GM18505 (cell line): ENCODE results near the gene AQP12A.
"Not testable (repeated sequence)": the region's sequence is repeated elsewhere in the genome, so short reads cannot be mapped to it uniquely, and the experiment has no call there.

Experiments
- ATAC-seq: cut with Tn5 transposase; IDR thresholded peaks from one replicate; pipeline ENCODE4 v1.9.1; 2021; ENCODE audit not compliant: unreplicated experiment
- POLR2A ChIP-seq: IDR thresholded peaks from 4 replicates; pipeline ENCODE4 v1.6.1; 2011; ENCODE audit warnings: borderline replicate concordance; ENCODE audit not compliant: insufficient read depth, insufficient read length; ENCODE audit errors: extremely low read depth

AQP12A gene, protein sequence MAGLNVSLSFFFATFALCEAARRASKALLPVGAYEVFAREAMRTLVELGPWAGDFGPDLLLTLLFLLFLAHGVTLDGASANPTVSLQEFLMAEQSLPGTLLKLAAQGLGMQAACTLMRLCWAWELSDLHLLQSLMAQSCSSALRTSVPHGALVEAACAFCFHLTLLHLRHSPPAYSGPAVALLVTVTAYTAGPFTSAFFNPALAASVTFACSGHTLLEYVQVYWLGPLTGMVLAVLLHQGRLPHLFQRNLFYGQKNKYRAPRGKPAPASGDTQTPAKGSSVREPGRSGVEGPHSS

DNA sequence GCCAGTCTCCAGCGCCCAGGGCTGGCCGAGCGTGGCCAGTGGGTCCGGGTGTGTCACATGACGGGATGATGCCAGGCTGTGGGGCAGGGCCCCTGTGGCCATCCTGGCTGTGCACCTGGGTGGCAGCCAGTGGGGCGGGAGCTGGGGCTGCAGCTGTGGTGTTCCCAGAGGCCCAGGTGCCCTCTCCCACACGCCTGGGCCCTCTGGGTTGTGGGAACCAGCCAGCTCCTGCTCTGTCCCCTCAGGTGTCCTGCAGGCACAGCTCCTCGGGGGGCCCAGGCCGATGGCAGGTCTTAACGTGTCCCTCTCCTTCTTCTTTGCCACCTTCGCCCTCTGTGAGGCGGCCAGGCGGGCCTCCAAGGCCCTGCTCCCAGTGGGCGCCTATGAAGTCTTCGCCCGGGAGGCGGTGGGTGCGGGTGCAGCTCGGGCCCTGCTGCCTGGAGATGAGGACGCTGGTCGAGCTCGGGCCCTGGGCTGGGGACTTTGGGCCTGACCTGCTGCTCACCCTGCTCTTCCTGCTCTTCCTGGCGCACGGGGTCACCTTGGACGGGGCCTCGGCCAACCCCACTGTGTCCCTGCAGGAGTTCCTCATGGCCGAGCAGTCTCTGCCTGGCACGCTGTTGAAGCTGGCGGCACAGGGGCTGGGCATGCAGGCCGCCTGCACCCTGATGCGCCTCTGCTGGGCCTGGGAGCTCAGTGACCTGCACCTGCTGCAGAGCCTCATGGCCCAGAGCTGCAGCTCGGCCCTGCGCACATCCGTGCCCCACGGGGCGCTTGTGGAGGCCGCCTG is at the start of gene AQP12A:
Gene AQP12A (plus strand): TSS at position 236 of the 790 bp plus-strand sequence. CDS start 48 bp downstream, at position 284.
- not testable (repeated sequence) for ATAC-seq

GRCh38 chr2:240642061-240642805 is 49.4 kb upstream of the AQP12A start:
- no peak for ATAC-seq
- no peak for TF ChIP-seq POLR2A

DNA sequence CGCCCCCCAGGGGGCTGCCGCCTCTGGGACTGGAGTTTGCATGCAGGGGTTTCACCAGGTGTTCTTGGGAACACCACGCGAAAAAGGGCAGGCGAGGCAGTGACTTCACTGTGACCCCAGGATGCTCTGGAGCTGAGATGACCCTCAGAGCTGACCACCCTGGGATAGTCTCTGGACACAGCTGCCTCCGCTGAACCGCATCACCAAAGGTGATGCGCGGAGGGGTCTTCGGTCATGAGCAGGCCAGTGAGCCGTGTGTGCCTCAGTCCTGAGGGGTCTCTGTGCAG is 48.9 kb upstream of the AQP12A start:
- ATAC-seq: no peak
- no peak for TF ChIP-seq POLR2A

DNA sequence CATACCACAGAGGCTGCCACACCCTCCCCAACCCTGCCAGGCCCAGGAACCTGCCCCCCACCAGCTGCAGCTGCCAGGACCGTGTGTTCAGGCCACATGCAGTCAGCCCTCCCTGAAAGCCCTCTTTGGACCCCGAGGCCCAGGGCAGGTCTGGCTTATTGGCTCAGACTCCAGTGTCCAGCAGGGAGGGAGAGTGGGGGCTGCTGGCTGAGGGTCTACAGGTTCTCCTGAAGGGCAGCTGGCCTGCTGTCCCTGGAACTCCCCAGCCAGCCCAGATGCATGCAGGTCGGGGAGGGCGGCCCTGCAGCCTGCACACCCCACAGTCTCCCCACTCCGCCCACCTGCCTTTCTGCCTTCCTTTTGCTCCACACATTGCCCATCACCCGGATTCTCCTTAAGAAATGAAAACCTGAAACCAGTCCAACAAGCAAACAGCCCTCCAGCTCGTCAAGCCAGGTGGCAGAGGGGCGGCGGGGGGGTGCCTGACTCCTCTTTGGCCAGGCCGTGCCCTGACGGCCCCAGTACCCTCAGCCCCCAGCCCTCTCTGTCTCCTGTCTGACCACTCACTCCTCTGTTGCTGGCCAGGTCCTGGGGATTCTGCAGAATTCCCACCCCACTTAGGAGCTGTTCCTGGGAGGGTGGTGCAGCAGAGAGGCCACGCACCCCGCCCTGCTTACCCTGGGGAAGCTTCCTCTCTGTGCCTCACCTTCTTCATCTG is 48.4 kb upstream of the AQP12A start:
- TF ChIP-seq POLR2A: no peak
- no peak for ATAC-seq

DNA sequence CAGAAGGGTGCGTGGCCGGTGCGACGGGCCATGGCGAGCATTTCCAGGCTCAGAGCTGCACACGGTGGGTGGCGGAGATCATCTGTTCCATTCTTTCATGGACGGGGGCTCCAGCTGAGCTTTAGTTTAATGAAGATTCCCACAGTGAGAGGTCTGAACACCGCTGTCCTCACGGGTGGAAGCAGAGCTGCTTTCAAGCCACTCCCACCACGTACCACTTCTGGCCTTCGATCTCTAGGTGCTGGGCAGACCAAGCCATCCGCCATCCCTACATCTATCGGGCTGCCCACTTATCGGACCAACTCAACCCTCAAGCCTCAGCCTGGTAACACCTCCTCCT is 47.9 kb upstream of the AQP12A start:
- ATAC-seq: no peak
- no peak for TF ChIP-seq POLR2A

DNA sequence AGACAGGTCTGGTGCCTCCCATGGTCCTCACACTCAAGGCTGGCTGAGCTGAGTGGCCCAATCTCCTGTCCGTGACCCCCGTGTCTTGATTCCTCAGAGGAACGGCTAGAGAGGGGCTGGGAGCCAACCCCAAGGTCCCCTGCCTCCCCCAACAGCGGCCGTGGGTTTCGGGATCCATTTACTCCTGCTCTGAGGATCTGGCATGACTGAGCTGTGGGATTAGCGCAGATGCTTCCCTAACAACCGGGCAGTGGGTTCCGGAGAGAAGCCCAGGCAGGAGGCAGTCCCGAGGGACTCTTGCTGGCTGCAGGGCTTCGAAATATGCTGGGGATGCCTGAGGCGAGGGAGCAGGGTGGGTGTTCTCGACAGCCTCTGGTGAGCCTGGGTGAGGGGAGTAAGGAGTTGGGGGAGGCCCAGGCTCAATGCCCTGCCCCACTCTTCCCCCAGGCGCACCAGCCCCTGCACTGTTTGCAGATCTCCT is 47.5 kb upstream of the AQP12A start:
- no peak for ATAC-seq
- no peak for TF ChIP-seq POLR2A

DNA sequence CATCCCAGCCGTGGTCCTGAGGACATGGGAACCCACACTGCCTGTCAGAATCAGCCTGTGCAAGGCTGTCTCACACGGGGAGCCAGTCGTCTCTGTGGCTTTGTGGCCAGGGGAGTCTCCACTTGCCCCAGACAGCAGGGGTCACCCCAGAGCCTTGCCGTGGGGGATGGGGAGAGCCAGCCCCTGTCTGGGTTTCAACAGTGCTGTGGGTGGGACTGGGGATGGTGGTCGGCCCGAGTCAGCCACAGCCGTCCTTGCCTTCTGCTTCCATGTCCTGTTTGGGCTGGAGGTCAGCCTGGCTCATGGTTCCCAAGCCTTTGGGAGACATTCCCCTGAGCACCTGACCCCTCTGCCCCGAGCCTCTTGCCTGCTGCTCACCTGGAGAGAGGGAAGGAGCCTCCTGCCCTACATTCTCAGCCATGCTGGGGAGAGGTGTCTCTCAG is 46.8 kb upstream of the AQP12A start:
- no peak for TF ChIP-seq POLR2A

DNA sequence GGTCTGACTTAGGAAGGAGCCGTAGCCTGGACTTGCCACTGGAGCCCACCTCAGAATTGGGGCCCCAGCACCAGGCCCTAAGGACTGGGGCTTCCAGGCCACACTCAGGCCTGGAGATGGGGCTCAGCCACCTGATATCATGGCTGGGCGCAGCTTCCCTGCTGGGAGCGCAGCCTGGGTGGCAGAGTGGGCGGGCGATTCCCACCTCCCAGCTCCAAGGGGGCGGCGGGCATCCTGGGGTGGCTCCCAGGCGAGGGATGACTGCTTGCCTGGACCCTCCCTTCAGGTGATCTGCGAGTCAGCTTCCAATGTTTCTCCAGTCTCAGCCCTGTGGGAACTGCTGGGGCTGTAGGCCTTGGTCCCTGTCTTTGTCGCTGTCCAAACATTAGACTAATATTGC is 46.3 kb upstream of the AQP12A start:
- no peak for TF ChIP-seq POLR2A

More for the DNA sequence above, 46.8 kb upstream of the AQP12A start:
- ATAC-seq: no peak

GRCh38 chr2:240645801-240646175 is 45.9 kb upstream of the AQP12A start:
- TF ChIP-seq POLR2A: no peak
- ATAC-seq: no peak

More for the DNA sequence above, 46.3 kb upstream of the AQP12A start:
- no peak for ATAC-seq

DNA sequence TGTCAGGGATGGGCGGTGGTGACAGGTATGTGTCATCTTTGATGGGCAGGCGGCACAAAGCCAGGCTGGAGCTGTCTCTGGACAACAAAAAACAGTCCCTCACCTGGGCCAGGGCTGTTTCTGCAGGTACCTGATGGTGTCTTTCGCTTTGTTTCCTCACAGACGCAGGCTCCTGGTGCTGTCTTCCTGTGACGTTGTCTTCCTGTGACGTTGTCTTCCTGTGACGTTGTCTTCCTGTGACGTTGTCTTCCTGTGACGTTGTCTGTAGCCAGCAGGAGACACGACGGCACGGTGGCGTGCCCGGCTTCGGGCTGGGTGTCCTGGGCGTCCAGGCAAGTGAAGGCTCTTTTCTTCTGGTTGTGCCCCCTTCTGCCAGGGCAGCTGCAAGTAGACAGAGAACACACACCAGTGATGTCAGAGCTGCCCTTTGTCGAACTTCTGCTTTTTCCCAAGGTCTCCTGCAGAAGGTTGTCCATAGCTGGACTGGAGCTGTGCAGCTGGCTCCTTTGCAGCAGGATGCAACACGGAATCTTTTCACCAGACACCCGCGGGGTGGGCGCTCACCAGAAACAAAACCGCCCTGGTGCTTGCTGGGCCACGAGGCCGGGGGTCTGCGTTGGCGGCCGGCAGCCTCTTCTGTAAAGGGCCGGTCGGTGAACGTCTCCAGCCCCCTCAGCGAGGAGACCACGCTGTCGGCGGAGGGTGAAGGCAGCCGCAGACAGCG is 45.3 kb upstream of the AQP12A start:
- no peak for ATAC-seq
- no peak for TF ChIP-seq POLR2A

- ATAC-seq: no peak
These were observed 44.7 kb upstream of the AQP12A start for GRCh38 chr2:240646900-240647502.

GRCh38 chr2:240647503-240648154 is 44.0 kb upstream of the AQP12A start:
- no peak for ATAC-seq
- TF ChIP-seq POLR2A: no peak

More at GRCh38 chr2:240646900-240647502, 44.7 kb upstream of the AQP12A start:
- no peak for TF ChIP-seq POLR2A
